Stimulated activated CD4-positive, alpha-beta T cell treated with anti-CD3 and anti-CD28 coated beads, Interleukin-15, amount 100 ng/mL, for 24 hours (primary cell): ENCODE measurements around the gene NPPB.

Experiments used
- DNase-seq: peaks from one replicate; pipeline ENCODE4 v3.0.0-alpha.2; 2020

NPPB gene

GRCh38 chr1:11856698-11857097 lies 2.0 kb downstream of the NPPB start:
- DNase-seq, result no peak

- no peak for DNase-seq
These were observed 3.3 kb downstream of the NPPB start for GRCh38 chr1:11855430-11855829.

GRCh38 chr1:11854519-11854918 lies 4.2 kb downstream of the NPPB start:
- DNase-seq, result no peak

- DNase-seq, result no peak
These were observed 7.6 kb downstream of the NPPB start for GRCh38 chr1:11851180-11851579.

- DNase-seq, result no peak
These were observed 8.6 kb downstream of the NPPB start for GRCh38 chr1:11850156-11850555.

GRCh38 chr1:11848373-11848700 lies 10.4 kb downstream of the NPPB start:
- DNase-seq, result no peak

- no peak for DNase-seq
These were observed 10.9 kb downstream of the NPPB start, which contains the start of gene NPPA for GRCh38 chr1:11847667-11848372. TSS of gene NPPA (minus strand) at chr1:11847783. CDS start at chr1:11847684, 99 bp downstream.

- no peak for DNase-seq
These were observed 13.0 kb downstream of the NPPB start for GRCh38 chr1:11845641-11846335.

- DNase-seq, result no peak
These were observed 16.3 kb downstream of the NPPB start for GRCh38 chr1:11842154-11843041.

GRCh38 chr1:11841245-11842153 lies 17.2 kb downstream of the NPPB start:
- no peak for DNase-seq

GRCh38 chr1:11839727-11840705 lies 18.7 kb downstream of the NPPB start:
- DNase-seq, result no peak

GRCh38 chr1:11838349-11839272 lies 20.1 kb downstream of the NPPB start:
- peak; percentile 80 for DNase-seq

- DNase-seq, result no peak
These were observed 20.9 kb downstream of the NPPB start for GRCh38 chr1:11837767-11838348.

GRCh38 chr1:11836955-11837766 lies 21.6 kb downstream of the NPPB start:
- no peak for DNase-seq

- DNase-seq, result no peak
These were observed 23.1 kb downstream of the NPPB start for GRCh38 chr1:11835441-11836225.

- DNase-seq, result no peak
These were observed 24.8 kb downstream of the NPPB start for GRCh38 chr1:11833900-11834299.

- DNase-seq, result no peak
These were observed 25.2 kb downstream of the NPPB start for GRCh38 chr1:11833497-11833896.
